Activated naive CD8-positive, alpha-beta T cell treated with anti-CD3 and anti-CD28 coated beads, Interleukin-2, amount 50 U/mL, for 24 hours (primary cell): ENCODE data around the gene ZGLP1.
"Not testable (repeated sequence)": the region's sequence is repeated elsewhere in the genome, so short reads cannot be mapped to it uniquely, and the experiment has no call there.

Experiments
- ATAC-seq: fragments of 150-1000 bp; cut with Tn5 transposase; one replicate; pipeline ENCODE4 v1.10.0; 2021
- DNase-seq: peaks from one replicate; pipeline ENCODE4 v3.0.0; 2021
- H3K27ac Mint-ChIP-seq: one replicate; pipeline ENCODE4 v1.8.0; 2021; ENCODE audit warnings: mild to moderate bottlenecking, mixed read lengths
- H3K27me3 Mint-ChIP-seq: one replicate; pipeline ENCODE4 v1.8.0; 2021; ENCODE audit warnings: mixed read lengths
- H3K36me3 Mint-ChIP-seq: one replicate; pipeline ENCODE4 v1.8.0; 2021; ENCODE audit warnings: low read depth, mixed read lengths
- H3K4me1 Mint-ChIP-seq: one replicate; pipeline ENCODE4 v1.8.0; 2021; ENCODE audit warnings: mixed read lengths
- H3K4me3 Mint-ChIP-seq: one replicate; pipeline ENCODE4 v1.8.0; 2021; ENCODE audit warnings: mild to moderate bottlenecking, moderate library complexity, mixed read lengths
- H3K9me3 Mint-ChIP-seq: one replicate; pipeline ENCODE4 v1.8.0; 2021; ENCODE audit warnings: mixed read lengths

ZGLP1 gene

DNA sequence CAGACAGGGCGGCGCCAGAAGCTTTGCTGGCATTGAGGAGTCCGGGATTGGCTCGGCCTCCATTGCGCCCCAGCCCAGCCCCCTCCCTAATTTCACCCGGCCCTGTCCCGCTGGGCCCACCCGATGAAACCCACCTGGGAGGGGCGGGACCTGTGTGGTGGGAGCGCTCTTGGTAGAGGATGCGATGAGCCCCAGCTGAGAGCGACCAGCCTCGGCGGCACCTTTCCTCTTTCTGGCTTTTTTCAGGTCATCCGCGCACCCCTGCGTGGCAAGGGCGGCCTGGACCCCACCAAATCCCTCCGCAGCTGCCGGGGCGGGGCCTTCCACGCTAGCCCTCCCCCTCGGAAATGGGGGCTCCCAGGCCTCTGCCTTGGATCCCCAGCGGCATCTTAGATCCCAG lies at the start of gene ZGLP1:
ZGLP1 (minus strand) TSS at position 393 of the 400 bp plus-strand sequence.
- Mint-ChIP-seq H3K4me1 (peaks cover 9% of the 10 kb centered on the region), H3K27ac (no peak within 1 kb of the TSS), H3K36me3 (peaks cover 2% of the 10 kb centered on the region), H3K9me3 (no peaks in the 10 kb centered on the region), H3K4me3 (no peak within 1 kb of the TSS), H3K27me3 (no peaks in the 10 kb centered on the region)
- no peak for ATAC-seq
- DNase-seq: no peak

DNA sequence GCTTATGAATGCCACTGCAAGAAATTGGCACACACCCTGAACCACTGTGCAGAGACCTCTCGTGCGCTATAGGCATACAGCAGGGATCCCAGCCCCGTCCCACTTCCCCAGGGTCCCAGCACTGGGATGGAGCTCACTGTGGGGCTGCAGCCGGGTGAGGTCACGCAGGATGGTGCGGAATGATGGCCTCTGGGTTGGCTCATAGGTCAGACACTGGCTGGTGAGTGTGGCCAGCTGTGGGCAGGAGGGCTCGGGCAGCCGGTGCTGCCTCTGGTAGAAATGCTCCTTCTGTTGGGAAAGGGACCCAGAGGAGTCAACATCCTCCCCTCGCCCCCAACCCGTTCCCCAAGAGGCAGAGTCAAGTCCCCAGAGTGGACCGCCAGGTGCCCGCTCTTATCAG lies 46.8 kb upstream of the ZGLP1 start:
- H3K36me3 Mint-ChIP-seq: peaks cover 27% of the 10 kb centered on the region
- no peaks in the 10 kb centered on the region for H3K9me3 Mint-ChIP-seq
- ATAC-seq: no peak
- no peak overlapping the region for H3K4me3 Mint-ChIP-seq
- H3K27ac Mint-ChIP-seq: no peak overlapping the region
- H3K27me3 Mint-ChIP-seq: no peaks in the 10 kb centered on the region
- no peak for DNase-seq
- H3K4me1 Mint-ChIP-seq: no peaks in the 10 kb centered on the region

DNA sequence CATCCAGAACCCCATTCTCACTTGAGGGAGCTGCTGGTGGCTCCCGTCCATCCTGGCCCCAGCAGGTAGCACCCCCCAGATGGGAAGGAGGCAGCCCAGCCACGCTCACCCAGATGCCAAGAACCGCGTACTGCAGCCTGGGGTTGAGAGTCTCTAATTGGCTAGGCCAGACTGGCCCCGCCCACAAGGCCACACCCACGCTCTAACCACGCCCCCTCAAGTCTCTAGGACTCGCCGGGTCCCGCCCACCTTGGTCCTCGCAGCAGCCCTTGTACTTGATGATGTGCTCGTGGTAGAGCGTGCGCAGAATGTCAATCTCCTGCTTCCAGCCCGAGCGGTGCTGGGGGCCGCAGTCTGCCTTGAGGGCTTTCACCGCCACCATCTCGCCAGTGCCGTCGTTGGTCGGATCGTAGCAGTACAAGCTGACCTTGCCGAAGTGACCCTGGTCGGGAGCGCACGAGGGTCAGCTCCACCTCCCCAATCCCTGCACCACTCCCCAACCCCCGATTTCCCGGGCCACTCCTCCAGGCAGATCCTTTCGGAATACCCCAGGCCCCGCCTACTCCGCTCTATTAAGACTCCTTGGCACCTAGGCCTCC lies 44.3 kb upstream of the ZGLP1 start:
- Mint-ChIP-seq H3K27ac (no peak overlapping the region), H3K9me3 (no peaks in the 10 kb centered on the region), H3K4me1 (no peaks in the 10 kb centered on the region), H3K36me3 (peaks cover 25% of the 10 kb centered on the region), H3K4me3 (no peak overlapping the region), H3K27me3 (no peaks in the 10 kb centered on the region)
- DNase-seq: peak; percentile 69
- peak; percentile 38 for ATAC-seq

DNA sequence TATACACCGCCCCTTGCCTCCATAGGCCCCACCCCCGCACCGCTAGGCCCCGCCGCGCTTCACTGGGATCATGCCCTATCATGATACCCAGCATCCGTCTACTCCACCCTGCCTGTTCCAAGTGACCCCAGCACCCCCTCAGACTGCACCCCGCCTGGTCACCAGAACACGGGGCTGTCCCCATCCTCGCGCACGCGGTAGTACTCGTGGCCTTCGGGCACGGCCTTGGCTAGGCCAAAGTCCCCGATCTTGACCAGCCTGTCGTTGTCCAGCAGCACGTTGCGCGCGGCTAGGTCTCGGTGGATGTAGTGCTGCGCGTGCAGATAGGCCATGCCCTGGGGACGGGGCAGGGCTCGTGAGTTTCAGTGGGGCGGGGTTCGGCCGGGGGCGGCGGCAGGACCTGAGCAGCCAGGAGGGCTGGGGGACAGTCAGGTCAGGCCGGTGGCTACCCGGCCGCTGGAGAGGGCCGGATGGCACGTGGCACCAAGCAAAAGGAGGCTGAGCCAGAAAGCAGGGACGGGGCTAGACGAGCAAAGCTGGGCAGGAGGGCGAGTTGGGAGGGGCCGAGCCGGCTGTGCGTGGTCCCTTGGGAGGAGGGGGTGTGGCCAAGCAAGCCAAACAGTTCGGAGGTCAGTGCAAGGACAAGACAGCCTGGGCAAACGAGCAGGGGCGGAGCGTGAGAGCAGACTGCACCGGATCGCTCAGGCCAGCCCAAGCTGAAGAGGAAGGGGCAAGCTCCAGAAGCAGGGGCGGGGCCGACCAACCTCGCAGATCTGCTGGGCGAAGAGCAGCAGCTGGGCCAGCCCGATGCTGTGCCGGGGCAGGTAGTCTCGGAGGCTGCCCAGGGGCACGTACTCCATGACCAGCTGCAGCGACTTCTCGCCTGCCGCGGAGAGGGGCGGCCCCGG lies 43.4 kb upstream of the ZGLP1 start:
- no peaks in the 10 kb centered on the region for H3K27me3 Mint-ChIP-seq
- no peak overlapping the region for H3K27ac Mint-ChIP-seq
- peak; percentile 51 for ATAC-seq
- no peak for DNase-seq
- H3K4me1 Mint-ChIP-seq: no peaks in the 10 kb centered on the region
- H3K9me3 Mint-ChIP-seq: no peaks in the 10 kb centered on the region
- H3K36me3 Mint-ChIP-seq: peaks cover 23% of the 10 kb centered on the region
- H3K4me3 Mint-ChIP-seq: no peak overlapping the region

DNA sequence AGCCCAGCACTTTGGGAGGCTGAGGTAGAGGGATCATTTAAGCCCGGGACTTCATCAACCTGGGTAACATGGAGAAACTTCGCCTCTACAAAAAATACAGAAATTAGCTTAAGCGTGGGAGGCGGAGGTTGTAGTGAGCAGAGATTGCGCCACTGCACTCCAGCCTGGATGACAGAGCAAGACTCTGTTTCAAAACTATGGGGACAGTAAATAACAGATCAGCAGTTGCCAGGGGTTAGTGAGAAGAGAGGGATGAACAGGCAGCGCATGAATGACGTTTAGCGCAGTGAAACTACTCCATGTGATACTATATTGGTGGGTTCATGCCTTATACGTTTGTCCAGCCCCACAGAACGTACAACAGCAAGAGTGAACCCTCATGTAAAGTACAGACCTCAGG lies 36.9 kb upstream of the ZGLP1 start:
- H3K4me1 Mint-ChIP-seq: no peaks in the 10 kb centered on the region
- DNase-seq (no peak), ATAC-seq (no peak)
- H3K36me3 Mint-ChIP-seq: peaks cover 6% of the 10 kb centered on the region
- H3K4me3 Mint-ChIP-seq: no peak overlapping the region
- no peak overlapping the region for H3K27ac Mint-ChIP-seq
- H3K9me3 Mint-ChIP-seq: no peaks in the 10 kb centered on the region
- H3K27me3 Mint-ChIP-seq: no peaks in the 10 kb centered on the region

DNA sequence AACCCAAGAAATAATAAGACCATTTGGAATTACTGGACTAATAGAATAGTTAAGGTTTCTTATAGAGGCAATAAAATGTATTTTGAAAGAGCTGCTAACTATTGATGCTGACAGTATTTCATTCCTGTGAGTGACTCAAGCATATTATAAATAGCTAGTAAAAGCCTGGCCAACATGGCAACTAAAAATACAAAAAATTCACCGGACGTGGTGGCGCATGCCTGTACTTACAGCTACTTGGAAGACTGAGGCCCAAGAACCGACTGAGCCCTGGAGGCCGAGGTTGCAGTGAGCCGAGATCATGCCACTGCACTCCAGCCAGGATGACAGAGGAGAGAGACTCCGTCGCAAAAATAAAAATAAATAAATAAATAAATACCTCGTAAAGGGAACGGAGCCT lies 35.2 kb upstream of the ZGLP1 start:
- peaks cover 10% of the 10 kb centered on the region for H3K4me1 Mint-ChIP-seq
- no peaks in the 10 kb centered on the region for H3K36me3 Mint-ChIP-seq
- no peaks in the 10 kb centered on the region for H3K27me3 Mint-ChIP-seq
- no peak for DNase-seq
- H3K4me3 Mint-ChIP-seq: no peak overlapping the region
- H3K9me3 Mint-ChIP-seq: no peaks in the 10 kb centered on the region
- no peak for ATAC-seq
- no peak overlapping the region for H3K27ac Mint-ChIP-seq

DNA sequence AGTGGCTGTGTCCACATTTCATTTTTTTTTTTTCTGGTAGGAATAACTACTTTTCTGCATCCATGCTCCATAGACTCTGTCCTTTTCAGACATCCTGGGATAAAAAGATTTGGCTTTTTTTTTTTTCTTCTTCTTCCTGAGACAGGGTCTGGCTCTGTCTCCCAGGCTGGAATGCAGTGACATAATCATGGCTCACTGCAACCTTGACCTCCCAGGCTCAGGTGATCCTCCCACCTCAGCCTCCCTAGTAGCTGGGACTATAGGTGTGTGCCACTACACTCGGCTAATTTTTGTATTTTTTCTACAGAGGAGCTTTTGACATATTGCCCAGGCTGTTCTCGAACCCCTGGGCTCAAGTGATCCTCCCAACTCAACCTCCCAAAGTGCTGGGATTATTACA lies 33.9 kb upstream of the ZGLP1 start:
- Mint-ChIP-seq H3K36me3 (peaks cover under 1% of the 10 kb centered on the region), H3K9me3 (no peaks in the 10 kb centered on the region), H3K27ac (no peak overlapping the region), H3K4me3 (no peak overlapping the region), H3K4me1 (peaks cover 22% of the 10 kb centered on the region), H3K27me3 (no peaks in the 10 kb centered on the region)
- no peak for DNase-seq
- ATAC-seq: no peak

DNA sequence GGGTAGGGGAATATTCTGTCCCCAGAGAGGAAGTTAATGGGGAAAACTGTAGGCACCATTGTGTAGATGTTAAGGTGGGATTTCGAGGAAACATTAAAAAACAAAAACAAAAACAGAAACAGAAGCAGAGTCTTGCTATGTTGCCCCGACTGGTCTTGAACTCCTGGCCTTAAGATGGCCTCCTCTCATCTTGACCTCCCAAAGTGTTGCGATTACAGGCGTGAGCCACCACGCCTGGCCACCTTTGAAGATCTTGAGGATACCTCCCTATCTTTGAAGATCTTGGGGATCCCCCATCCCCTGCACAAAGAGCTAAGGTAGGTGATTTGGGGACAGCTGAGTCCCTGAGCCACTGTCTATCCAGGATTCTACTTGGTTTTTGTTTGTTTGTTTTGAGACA lies 30.4 kb upstream of the ZGLP1 start:
- Mint-ChIP-seq H3K9me3 (no peaks in the 10 kb centered on the region), H3K4me3 (peak overlapping the region; percentile 91), H3K36me3 (peaks cover 3% of the 10 kb centered on the region), H3K4me1 (peaks cover 35% of the 10 kb centered on the region), H3K27ac (peak overlapping the region; percentile 93), H3K27me3 (no peaks in the 10 kb centered on the region)
- ATAC-seq (no peak), DNase-seq (no peak)

DNA sequence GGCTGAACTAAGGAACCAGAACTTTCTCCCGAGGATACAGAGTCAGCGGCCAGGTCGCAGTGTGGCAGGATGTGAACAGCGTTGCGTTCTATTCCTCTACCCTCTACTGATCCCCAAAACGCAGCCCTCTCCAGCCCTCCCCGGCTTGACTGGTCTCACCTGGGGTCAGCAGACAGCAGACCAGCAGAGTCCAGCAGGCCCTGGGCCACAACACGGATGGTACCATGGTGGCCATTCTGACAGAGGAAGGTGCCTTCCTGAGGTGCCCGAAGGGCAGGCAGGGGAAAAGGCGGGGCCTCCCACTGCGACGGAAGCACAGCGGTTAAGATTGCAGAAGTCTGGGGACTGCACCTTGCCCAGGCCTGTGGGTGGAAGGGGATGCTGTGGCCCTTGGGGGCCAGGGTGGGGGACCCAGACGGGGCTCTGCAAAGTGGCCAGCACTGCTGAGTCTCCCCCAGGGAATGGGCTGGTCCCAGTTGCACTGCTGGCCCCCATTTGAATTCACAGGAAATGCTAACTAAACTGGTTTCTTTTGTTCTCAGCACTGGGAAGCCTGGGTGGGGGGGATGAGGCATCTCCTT lies 29.9 kb upstream of the ZGLP1 start, which contains the start of gene ICAM3:
ICAM3 (minus strand) TSS at position 245 of the 581 bp plus-strand sequence; CDS start at position 235, 10 bp downstream.
- peaks cover 39% of the 10 kb centered on the region for H3K4me1 Mint-ChIP-seq
- ATAC-seq (peak; percentile 94), DNase-seq (peak; percentile 81)
- H3K27ac Mint-ChIP-seq: peak within 1 kb of the TSS; percentile 93
- H3K4me3 Mint-ChIP-seq: peak within 1 kb of the TSS; percentile 91
- peaks cover 3% of the 10 kb centered on the region for H3K36me3 Mint-ChIP-seq
- H3K27me3 Mint-ChIP-seq: no peaks in the 10 kb centered on the region
- H3K9me3 Mint-ChIP-seq: no peaks in the 10 kb centered on the region

DNA sequence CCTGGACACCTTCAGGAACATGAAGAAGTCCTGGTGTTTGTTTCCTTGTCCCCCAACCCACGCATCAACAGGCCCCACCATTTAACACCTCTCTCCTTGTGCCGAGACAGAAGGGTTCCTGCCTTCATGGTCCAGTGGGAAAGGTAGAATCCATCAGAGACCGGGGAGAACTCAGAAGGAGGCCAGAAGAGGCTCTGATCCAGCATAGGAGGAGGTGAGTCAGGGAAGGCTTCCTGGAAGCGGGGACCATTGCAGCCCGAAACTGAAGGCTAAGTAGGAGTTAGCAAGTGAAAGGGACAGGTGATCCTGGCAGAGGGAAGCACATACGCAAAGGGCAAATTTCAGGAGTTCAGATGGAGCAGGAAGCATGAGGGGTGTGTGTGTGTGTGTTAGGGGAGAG lies 29.3 kb upstream of the ZGLP1 start:
- DNase-seq: no peak
- H3K27me3 Mint-ChIP-seq: no peaks in the 10 kb centered on the region
- no peak for ATAC-seq

DNA sequence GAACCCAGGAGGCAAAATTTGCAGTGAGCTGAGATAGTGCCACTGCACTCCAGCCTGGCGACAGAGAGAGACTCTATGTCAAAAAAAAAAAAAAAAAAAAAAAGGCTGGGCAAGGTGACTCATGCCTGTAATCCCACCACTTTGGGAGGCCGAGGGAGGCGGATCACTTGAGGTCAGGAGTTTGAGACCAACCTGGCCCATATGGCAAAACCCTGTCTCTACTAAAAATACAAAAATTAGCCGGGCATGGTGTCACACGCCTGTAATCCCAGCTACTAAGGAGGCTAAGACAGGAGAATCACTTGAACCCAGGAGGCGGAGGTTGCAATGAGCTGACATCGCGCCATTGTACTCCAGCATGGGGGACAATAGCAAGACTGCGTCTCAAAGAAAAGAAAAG lies 27.1 kb upstream of the ZGLP1 start:
- not testable (repeated sequence) for H3K9me3 Mint-ChIP-seq
- H3K4me1 Mint-ChIP-seq: peaks cover 62% of the 10 kb centered on the region

More for the DNA sequence above, 29.3 kb upstream of the ZGLP1 start:
- peaks cover 3% of the 10 kb centered on the region for H3K36me3 Mint-ChIP-seq
- H3K4me3 Mint-ChIP-seq: peak overlapping the region; percentile 91
- H3K27ac Mint-ChIP-seq: peak overlapping the region; percentile 93
- H3K4me1 Mint-ChIP-seq: peaks cover 44% of the 10 kb centered on the region
- no peaks in the 10 kb centered on the region for H3K9me3 Mint-ChIP-seq

DNA sequence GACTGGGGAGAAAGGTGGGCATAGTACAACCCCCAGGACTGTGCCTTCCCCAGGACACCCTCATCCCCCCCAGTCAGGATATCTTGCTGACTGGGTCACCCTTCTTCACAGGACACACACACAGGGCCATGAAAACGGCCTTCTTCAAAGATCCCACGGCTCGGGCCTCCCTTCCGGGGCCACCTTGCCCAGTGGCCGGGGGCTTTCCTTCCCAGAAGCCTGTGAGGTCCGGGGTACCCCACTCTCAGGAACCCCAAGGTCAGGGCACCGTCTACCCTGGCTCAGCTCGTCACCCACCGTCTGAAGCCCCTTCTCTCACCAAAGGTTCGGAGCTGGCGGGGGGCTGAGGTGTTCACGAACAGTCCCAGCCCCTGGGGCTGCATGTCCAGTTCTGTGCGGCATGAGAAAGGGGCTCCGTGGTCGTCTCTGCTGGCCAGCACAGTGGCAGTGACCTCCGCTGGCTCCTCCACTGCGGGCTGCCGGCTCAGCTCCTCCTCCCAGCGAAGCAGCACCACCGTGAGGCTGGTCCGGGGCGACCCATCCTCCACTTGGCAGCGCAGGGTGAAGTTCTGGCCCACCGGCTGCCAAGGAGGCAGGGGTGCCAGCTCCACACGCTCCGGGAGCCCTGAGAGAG lies 25.9 kb upstream of the ZGLP1 start:
- peaks cover 21% of the 10 kb centered on the region for H3K36me3 Mint-ChIP-seq
- ATAC-seq (no peak), DNase-seq (no peak)
- no peaks in the 10 kb centered on the region for H3K9me3 Mint-ChIP-seq
- H3K27ac Mint-ChIP-seq: no peak overlapping the region
- no peak overlapping the region for H3K4me3 Mint-ChIP-seq
- H3K4me1 Mint-ChIP-seq: peaks cover 62% of the 10 kb centered on the region
- no peaks in the 10 kb centered on the region for H3K27me3 Mint-ChIP-seq

More for the DNA sequence above, 27.1 kb upstream of the ZGLP1 start:
- DNase-seq, H3K4me3 Mint-ChIP-seq, H3K27ac Mint-ChIP-seq, ATAC-seq, H3K27me3 Mint-ChIP-seq: not testable (repeated sequence)
- peaks cover 15% of the 10 kb centered on the region for H3K36me3 Mint-ChIP-seq

DNA sequence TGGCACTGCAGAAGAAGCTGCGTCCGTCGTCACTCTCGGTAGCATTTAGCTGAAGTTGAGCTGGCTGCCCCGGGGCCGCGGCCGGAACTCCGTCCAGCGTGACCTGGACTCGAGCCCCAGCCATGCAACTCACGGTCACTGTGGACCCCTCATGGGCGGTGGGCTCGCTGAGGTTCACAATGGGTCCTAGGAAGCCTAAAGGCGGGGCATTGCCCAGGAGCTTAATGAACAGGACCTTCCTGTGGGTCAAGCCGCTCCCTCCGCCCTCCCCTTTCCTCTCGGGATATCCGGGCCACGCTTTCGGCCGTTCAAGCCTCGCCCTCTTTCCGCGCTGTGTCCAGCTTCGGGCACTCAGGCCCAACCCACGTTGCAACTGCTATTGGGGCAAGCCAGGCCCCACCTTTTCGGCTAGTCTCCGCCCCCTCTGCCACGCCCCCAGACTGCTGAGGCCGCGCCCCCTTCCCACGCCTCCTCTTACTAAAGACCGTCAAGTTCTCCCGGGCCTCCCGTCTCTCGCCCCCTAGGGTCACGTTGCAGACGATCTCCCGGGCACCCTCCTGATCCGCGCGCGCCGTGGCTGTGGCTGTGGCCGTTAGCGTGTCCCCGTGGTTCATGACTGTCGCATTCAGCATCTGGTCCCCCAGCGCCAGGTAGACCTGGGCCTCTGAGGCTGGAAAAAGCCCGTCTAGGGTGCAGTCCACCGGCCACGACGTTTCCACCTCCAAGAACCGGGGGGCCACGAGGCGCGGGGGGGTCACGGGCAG lies 25.2 kb upstream of the ZGLP1 start:
- ATAC-seq: no peak
- DNase-seq: peak; percentile 78
- Mint-ChIP-seq H3K4me1 (peaks cover 58% of the 10 kb centered on the region), H3K27ac (no peak overlapping the region), H3K36me3 (peaks cover 28% of the 10 kb centered on the region), H3K4me3 (peak overlapping the region; percentile 98), H3K27me3 (no peaks in the 10 kb centered on the region), H3K9me3 (no peaks in the 10 kb centered on the region)
